COLO668 (cell line): ENCODE data around the gene SAP30BP.

Experiments
- DNase-seq: peaks from one replicate; lab custom pipeline; 2025; ENCODE audit not compliant: unreplicated experiment; lab: John Stamatoyannopoulos, UW

The SAP30BP gene

GRCh38 chr17:75755990-75756389 lies 88.9 kb downstream of the SAP30BP start:
- DNase-seq: no peak

GRCh38 chr17:75756451-75757085 lies 89.4 kb downstream of the SAP30BP start:
- DNase-seq: no peak

GRCh38 chr17:75757086-75757681 lies 90.0 kb downstream of the SAP30BP start:
- DNase-seq: no peak
